A673 (cell line): Measurements from ENCODE around the gene VTI1A. TPM values are rescaled to one million over a fixed set of nuclear protein-coding genes. Genes with fewer than 3 reads are reported as not detected.

ENCODE experiments used
- BruUV-seq: library from RNA; stranded (reverse); fragments of 400-500 nt; replicated peaks from 2 replicates; lab custom pipeline; 2021; lab: Mats Ljungman, UMichigan
- CTCF ChIA-PET: fragments of 300-600 bp; sonication (Branson Sonifier 250); formaldehyde crosslinking; loops from one replicate; lab custom pipeline; 2022; ENCODE audit warnings: antibody characterized with exemption; lab: Charles Lee
- POLR2A ChIA-PET: fragments of 300-600 bp; sonication (Branson Sonifier 250); formaldehyde crosslinking; loops from one replicate; lab custom pipeline; 2022; ENCODE audit warnings: antibody characterized with exemption; ENCODE audit not compliant: low non-redundant PET; lab: Charles Lee
- DNase-seq: peaks from one replicate; pipeline ENCODE4 v3.0.0-alpha.2; 2015; ENCODE audit warnings: low spot score
- H3K27ac ChIP-seq: fragments of 200-600 bp; sonication (generic); 2 replicates; pipeline ENCODE4 v1.5.1; 2016; ENCODE audit warnings: mixed run types, low read depth, mild to moderate bottlenecking, mixed read lengths, antibody characterized with exemption, low read length; ENCODE audit not compliant: poor library complexity, severe bottlenecking
- H3K27me3 ChIP-seq: fragments of 200-600 bp; sonication (generic); replicated peaks from 2 replicates; pipeline ENCODE4 v1.6.1; 2017; ENCODE audit warnings: mixed run types, low read depth, mild to moderate bottlenecking, mixed read lengths, antibody characterized with exemption, low read length; ENCODE audit not compliant: insufficient read depth, poor library complexity
- H3K36me3 ChIP-seq: fragments of 200-600 bp; sonication (generic); 2 replicates; pipeline ENCODE4 v1.6.1; 2016; ENCODE audit warnings: mixed run types, mild to moderate bottlenecking, mixed read lengths, antibody characterized with exemption, low read length; ENCODE audit not compliant: insufficient read depth, poor library complexity, severe bottlenecking
- H3K4me1 ChIP-seq: fragments of 200-600 bp; sonication (generic); 2 replicates; pipeline ENCODE4 v1.6.1; 2017; ENCODE audit warnings: mixed run types, mild to moderate bottlenecking, mixed read lengths, antibody characterized with exemption, low read length; ENCODE audit not compliant: insufficient read depth, poor library complexity, severe bottlenecking
- H3K4me3 ChIP-seq: fragments of 200-600 bp; sonication (generic); 2 replicates; pipeline ENCODE4 v1.5.1; 2016; ENCODE audit warnings: low read depth, mixed run types, mild to moderate bottlenecking, mixed read lengths, low read length; ENCODE audit not compliant: poor library complexity, severe bottlenecking
- H3K9me3 ChIP-seq: fragments of 200-600 bp; sonication (generic); 2 replicates; pipeline ENCODE4 v1.6.1; 2016; ENCODE audit warnings: mixed run types, low read depth, mild to moderate bottlenecking, mixed read lengths, antibody characterized with exemption, low read length; ENCODE audit not compliant: poor library complexity, severe bottlenecking
- EZH2 ChIP-seq: fragments of 200-600 bp; sonication (generic); IDR thresholded peaks from 2 replicates; pipeline ENCODE4 v1.6.1; 2017; ENCODE audit warnings: borderline replicate concordance, low read depth, mild to moderate bottlenecking, mixed read lengths, antibody characterized with exemption, low read length; ENCODE audit not compliant: poor library complexity, severe bottlenecking
- intact Hi-C: fragments of 100-400 bp; cut with micrococcal nuclease; formaldehyde crosslinking; loops from one replicate; pipeline ENCODE4 v1.10.0; 2022; ENCODE audit not compliant: unreplicated experiment
- total RNA-seq: library from RNA; stranded (reverse); gene quantifications from 2 replicates; pipeline ENCODE4 v1.2.3, GENCODE V29; 2021
- TF ChIP-seq, protein P1 (sequence below): fragments of 300-800, 200-600 bp; sonication (generic); conservative IDR thresholded peaks from 2 replicates; pipeline ENCODE4 v1.5.1; 2017; ENCODE audit warnings: low read depth, mild to moderate bottlenecking, antibody characterized with exemption, low read length, moderate library complexity, mixed read lengths

The VTI1A gene
- total RNA-seq, 1 experiment from 2014 or later = 38.7 TPM

DNA sequence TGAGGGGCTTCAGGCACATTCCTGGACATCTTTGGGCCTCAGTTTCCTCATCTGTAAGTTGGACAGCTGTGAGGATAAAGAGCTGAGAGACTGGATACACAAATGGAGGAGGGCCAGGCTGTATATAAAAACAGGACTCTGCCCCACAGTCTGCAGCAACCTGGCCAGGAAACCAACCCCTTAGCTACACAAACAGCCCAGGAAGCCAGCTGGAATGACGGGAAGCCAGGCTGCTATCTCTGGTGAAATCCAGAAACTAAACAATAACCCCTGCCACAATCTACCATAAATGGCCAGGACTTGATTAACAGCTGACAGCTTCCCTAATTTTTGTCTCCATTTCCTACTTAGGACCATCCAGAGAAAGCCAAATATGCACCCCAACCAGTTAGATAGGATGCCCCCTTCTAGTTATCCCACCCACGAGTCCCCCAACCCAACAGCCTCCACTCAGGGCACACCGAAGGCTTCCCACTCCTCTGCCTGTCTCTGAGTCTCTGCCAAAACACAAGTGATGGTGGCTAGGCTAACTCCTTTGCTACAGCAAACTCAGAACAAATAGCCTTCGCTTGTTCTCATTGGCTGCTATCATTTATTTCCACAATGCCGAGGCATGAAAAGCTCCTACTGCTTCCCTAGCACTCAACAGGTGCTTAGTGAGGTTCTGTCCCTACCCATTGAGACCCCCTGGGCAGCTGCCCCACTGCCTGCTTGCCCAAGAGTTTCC, 393.1 kb downstream of the VTI1A start:
- no peak overlapping the region for H3K27ac ChIP-seq
- no TSS peak for BruUV-seq

GRCh38 chr10:112841549-112841948, 394.5 kb downstream of the VTI1A start:
- ChIA-PET POLR2A (no interaction called here), CTCF (no interaction called here)
- Histone ChIP-seq H3K27ac (no peak overlapping the region), H3K4me1 (no peaks in the 10 kb centered on the region), H3K4me3 (no peak overlapping the region), H3K9me3 (no peaks in the 10 kb centered on the region), H3K27me3 (no peaks in the 10 kb centered on the region), H3K36me3 (no peaks in the 10 kb centered on the region)
- TF ChIP-seq, protein P1, sequence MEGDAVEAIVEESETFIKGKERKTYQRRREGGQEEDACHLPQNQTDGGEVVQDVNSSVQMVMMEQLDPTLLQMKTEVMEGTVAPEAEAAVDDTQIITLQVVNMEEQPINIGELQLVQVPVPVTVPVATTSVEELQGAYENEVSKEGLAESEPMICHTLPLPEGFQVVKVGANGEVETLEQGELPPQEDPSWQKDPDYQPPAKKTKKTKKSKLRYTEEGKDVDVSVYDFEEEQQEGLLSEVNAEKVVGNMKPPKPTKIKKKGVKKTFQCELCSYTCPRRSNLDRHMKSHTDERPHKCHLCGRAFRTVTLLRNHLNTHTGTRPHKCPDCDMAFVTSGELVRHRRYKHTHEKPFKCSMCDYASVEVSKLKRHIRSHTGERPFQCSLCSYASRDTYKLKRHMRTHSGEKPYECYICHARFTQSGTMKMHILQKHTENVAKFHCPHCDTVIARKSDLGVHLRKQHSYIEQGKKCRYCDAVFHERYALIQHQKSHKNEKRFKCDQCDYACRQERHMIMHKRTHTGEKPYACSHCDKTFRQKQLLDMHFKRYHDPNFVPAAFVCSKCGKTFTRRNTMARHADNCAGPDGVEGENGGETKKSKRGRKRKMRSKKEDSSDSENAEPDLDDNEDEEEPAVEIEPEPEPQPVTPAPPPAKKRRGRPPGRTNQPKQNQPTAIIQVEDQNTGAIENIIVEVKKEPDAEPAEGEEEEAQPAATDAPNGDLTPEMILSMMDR = no peak
- no peak for TF ChIP-seq EZH2
- BruUV-seq = no TSS peak
- DNase-seq = no peak
- intact Hi-C loops = no loop called here

More for the DNA sequence above, 393.1 kb downstream of the VTI1A start:
- Histone ChIP-seq H3K4me3 (no peak overlapping the region), H3K4me1 (no peaks in the 10 kb centered on the region), H3K36me3 (no peaks in the 10 kb centered on the region), H3K9me3 (no peaks in the 10 kb centered on the region), H3K27me3 (no peaks in the 10 kb centered on the region)
- intact Hi-C loops = no loop called here
- CTCF ChIA-PET = no interaction called here
- DNase-seq = no peak
- POLR2A ChIA-PET = no interaction called here
- TF ChIP-seq EZH2 = no peak
- TF ChIP-seq, protein P1 = no peak

DNA sequence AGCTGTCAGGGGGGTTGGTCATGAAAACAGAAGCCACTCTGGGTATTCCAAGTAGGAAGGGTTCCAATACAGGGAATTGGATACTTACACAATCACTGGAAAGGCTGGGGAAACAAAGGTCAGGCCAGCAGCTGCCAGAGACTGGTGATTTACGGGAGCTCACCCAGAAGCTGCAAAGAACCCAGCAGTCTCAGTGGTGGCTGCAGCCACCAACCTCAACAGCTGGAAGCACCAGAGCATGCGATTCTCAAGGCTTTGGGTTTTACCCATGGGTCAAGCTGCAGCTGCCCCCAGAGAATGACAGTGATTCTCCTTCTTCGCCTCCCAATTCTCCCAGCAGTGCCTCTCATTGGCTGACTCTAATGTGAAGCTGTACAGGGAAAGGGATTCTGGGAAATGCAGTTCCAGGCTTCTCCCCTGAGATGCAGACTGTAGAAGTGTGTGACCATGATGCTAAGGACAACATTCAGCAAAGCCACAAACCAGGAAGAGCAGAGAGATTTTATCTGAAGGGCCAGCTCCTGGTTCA, 395.9 kb downstream of the VTI1A start:
- Histone ChIP-seq H3K4me3 (no peak overlapping the region), H3K4me1 (no peaks in the 10 kb centered on the region), H3K36me3 (no peaks in the 10 kb centered on the region), H3K27ac (no peak overlapping the region), H3K27me3 (no peaks in the 10 kb centered on the region), H3K9me3 (peaks cover 6% of the 10 kb centered on the region)
- CTCF ChIA-PET = no interaction called here
- no TSS peak for BruUV-seq
- no peak for DNase-seq
- intact Hi-C loops = no loop called here
- POLR2A ChIA-PET = no interaction called here
- no peak for TF ChIP-seq EZH2
- TF ChIP-seq, protein P1 = no peak
